A549 (cell line): ENCODE data around the gene KCNK13.

Experiments used
- EP300 ChIP-seq, 2 experiments: fragments of >200 bp; sonication (Bioruptor Twin); formaldehyde crosslinking; IDR thresholded peaks; 2 replicates in 1 of 2; 3 replicates in 1 of 2; pipeline ENCODE4 v1.6.1; 2016 to 2017
- JUN ChIP-seq, 2 experiments: fragments of >200 bp; sonication (Bioruptor Twin); formaldehyde crosslinking; IDR thresholded peaks; 2 replicates in 1 of 2; 3 replicates in 1 of 2; pipeline ENCODE4 v1.6.1; 2016 to 2017
- MYC ChIP-seq: IDR thresholded peaks from 2 replicates; pipeline ENCODE4 v1.6.1; 2012; ENCODE audit warnings: mild to moderate bottlenecking, inconsistent platforms, low read length, improper control_type of control experiment, borderline replicate concordance
- NFE2L2 ChIP-seq: fragments of 150-350 bp; conservative IDR thresholded peaks from 2 replicates; pipeline ENCODE4 v1.6.1; 2014; ENCODE audit warnings: low read length
- POLR2A ChIP-seq: IDR thresholded peaks from 2 replicates; pipeline ENCODE4 v1.6.1; 2012; ENCODE audit warnings: mild to moderate bottlenecking, low read length
- POLR2AphosphoS2 ChIP-seq: conservative IDR thresholded peaks from 2 replicates; pipeline ENCODE4 v1.6.1; 2012; ENCODE audit warnings: low read length, improper control_type of control experiment, inconsistent platforms
- RAD21 ChIP-seq, 2 experiments: fragments of >200 bp in 1 of 2; sonication (Bioruptor Twin) in 1 of 2; formaldehyde crosslinking in 1 of 2; IDR thresholded peaks in 1 of 2; conservative IDR thresholded peaks in 1 of 2; 2 replicates in 1 of 2; 3 replicates in 1 of 2; pipeline ENCODE4 v1.6.1; 2012 to 2018; ENCODE audit warnings: inconsistent platforms in 1 of 2
- RFX5 ChIP-seq: fragments of 450-650 bp; IDR thresholded peaks from 2 replicates; pipeline ENCODE4 v1.7.1; 2014; ENCODE audit warnings: antibody characterized with exemption, mild to moderate bottlenecking, moderate library complexity
- SREBF2 ChIP-seq: fragments of 450-650 bp; IDR thresholded peaks from 2 replicates; pipeline ENCODE4 v1.6.1; 2014; ENCODE audit warnings: mild to moderate bottlenecking, moderate library complexity
- ZC3H11A ChIP-seq: fragments of 450-650 bp; IDR thresholded peaks from 2 replicates; pipeline ENCODE4 v1.6.1; 2014; ENCODE audit warnings: antibody characterized with exemption, mild to moderate bottlenecking
- ZFP36 ChIP-seq: fragments of 450-650 bp; IDR thresholded peaks from 2 replicates; pipeline ENCODE4 v1.6.1; 2014; ENCODE audit warnings: borderline replicate concordance; ENCODE audit not compliant: partially characterized antibody
- TF ChIP-seq, protein P1 (sequence below): fragments of >200 bp; sonication (Bioruptor Twin); formaldehyde crosslinking; IDR thresholded peaks from 3 replicates; pipeline ENCODE4 v1.5.1; 2016
- TF ChIP-seq, protein P2 (sequence below): fragments of 450-650 bp; IDR thresholded peaks from 2 replicates; pipeline ENCODE4 v1.6.1; 2014; ENCODE audit warnings: antibody characterized with exemption

DNA sequence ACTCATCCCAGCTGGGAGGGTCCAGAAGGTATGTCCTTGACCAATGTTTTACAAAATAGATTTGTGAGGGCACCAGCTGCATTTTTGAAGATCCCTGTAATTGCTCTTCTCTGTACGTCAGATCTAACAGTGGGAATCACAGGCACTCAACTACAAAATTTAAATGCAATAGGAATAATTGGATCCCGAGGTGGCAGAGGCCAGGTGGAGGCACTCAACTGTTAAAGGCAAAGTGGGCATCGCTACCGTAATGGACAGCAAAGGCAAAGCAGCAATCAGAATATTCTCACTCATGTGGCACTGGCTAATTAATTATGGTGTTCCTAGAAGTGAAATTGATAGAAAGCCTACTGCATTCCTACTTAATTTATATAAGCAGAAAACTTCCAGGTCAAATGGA is 166.7 kb downstream of the KCNK13 start:
- no peak for TF ChIP-seq POLR2AphosphoS2
- no peak for TF ChIP-seq EP300 (IDR thresholded peaks at IDR 0.05)
- TF ChIP-seq, protein P1, sequence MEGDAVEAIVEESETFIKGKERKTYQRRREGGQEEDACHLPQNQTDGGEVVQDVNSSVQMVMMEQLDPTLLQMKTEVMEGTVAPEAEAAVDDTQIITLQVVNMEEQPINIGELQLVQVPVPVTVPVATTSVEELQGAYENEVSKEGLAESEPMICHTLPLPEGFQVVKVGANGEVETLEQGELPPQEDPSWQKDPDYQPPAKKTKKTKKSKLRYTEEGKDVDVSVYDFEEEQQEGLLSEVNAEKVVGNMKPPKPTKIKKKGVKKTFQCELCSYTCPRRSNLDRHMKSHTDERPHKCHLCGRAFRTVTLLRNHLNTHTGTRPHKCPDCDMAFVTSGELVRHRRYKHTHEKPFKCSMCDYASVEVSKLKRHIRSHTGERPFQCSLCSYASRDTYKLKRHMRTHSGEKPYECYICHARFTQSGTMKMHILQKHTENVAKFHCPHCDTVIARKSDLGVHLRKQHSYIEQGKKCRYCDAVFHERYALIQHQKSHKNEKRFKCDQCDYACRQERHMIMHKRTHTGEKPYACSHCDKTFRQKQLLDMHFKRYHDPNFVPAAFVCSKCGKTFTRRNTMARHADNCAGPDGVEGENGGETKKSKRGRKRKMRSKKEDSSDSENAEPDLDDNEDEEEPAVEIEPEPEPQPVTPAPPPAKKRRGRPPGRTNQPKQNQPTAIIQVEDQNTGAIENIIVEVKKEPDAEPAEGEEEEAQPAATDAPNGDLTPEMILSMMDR = no peak
- no peak for TF ChIP-seq RFX5
- TF ChIP-seq, protein P2, sequence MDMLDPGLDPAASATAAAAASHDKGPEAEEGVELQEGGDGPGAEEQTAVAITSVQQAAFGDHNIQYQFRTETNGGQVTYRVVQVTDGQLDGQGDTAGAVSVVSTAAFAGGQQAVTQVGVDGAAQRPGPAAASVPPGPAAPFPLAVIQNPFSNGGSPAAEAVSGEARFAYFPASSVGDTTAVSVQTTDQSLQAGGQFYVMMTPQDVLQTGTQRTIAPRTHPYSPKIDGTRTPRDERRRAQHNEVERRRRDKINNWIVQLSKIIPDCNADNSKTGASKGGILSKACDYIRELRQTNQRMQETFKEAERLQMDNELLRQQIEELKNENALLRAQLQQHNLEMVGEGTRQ = no peak
- no peak for TF ChIP-seq JUN (IDR thresholded peaks at IDR 0.05)
- no peak for TF ChIP-seq ZFP36
- no peak for TF ChIP-seq ZC3H11A
- TF ChIP-seq POLR2A = no peak
- TF ChIP-seq SREBF2 = no peak
- TF ChIP-seq MYC = no peak
- no peak for TF ChIP-seq RAD21 (conservative IDR thresholded peaks at IDR 0.05 in 1 of 2, IDR thresholded peaks at IDR 0.05 in 1 of 2)
- no peak for TF ChIP-seq NFE2L2
